Measurements from ENCODE around the gene ACTL6B. TPM values are rescaled to one million over a fixed set of nuclear protein-coding genes. Genes with fewer than 3 reads are reported as not detected.

Gene ACTL6B
- total RNA-seq, 4 donors from 2014 or later = not detected

GRCh38 chr7:100677308-100678267 lies 21.3 kb upstream of the ACTL6B start:
- intact Hi-C loops (cut with DNase I; ENCODE audit: low total_unique reads) = no loop called here
- WGBS, 2 donors = 87 to 94% methylated on average over 29 to 36 of the region's 36 CpGs
- no peak overlapping the region for H3K4me3 ChIP-seq (ENCODE audit: low read depth, poor library complexity, severe bottlenecking)
- TF ChIP-seq CTCF (IDR thresholded peaks at IDR 0.05) (no peak), POLR2A (IDR thresholded peaks at IDR 0.05) (no peak)
- DNase-seq (ENCODE audit: low spot score in 2 of 2) = no peak

GRCh38 chr7:100676501-100677306 lies 20.5 kb upstream of the ACTL6B start:
- 75 to 79% methylated on average over 19 to 23 of the region's 23 CpGs for WGBS, 2 donors
- no peak for DNase-seq (ENCODE audit: low spot score in 2 of 2)
- intact Hi-C loops (cut with DNase I; ENCODE audit: low total_unique reads) = no loop called here
- TF ChIP-seq CTCF (IDR thresholded peaks at IDR 0.05) (no peak), POLR2A (IDR thresholded peaks at IDR 0.05) (no peak)
- no peak overlapping the region for H3K4me3 ChIP-seq (ENCODE audit: low read depth, poor library complexity, severe bottlenecking)

DNA sequence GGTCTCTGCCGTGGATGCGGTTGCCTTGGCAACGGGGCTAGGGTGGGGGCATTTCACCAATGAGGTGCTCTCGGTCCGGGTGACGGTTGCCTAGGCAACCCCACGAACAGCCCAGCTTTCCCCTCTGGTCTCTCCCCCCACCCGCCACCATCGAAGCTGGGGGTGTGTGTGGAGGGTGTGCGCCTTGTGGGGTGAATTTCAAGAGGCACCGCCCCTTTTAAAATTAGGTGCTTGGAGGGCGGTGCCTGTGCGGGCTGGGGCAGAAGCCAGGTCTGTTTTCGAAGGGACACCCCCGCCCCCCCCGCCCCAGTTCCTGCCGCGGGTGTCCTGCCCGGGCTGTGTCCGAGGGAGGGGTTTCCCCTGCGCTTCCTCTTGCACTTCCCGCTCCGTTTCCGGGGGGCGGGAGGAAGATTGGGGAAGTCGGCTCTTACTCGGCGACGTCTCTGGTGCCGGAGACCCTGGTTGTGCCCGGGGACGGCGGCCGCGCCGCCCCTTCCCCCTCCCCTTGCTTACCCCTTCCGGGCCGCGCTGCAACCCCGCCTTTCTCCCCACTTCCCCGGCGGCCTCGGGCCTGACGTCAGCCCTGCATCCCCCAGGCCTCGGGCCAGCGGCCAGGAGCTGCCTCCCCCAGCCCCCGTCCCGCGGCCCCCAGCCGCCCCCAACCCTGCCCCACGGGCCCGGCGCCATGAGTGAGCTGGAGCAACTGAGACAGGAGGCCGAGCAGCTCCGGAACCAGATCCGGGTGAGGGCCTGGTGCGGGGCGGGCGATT lies 19.5 kb upstream of the ACTL6B start:
- intact Hi-C loops (cut with DNase I; ENCODE audit: low total_unique reads) = no loop called here
- peak overlapping the region; percentile 86 for H3K4me3 ChIP-seq (ENCODE audit: low read depth, poor library complexity, severe bottlenecking)
- DNase-seq (ENCODE audit: low spot score in 2 of 2) = peak; percentile 83 to 97
- 0 to 1% methylated on average over 11 to 26 of the region's 59 CpGs for WGBS, 2 donors
- no peak for TF ChIP-seq POLR2A (IDR thresholded peaks at IDR 0.05)
- no peak for TF ChIP-seq CTCF (IDR thresholded peaks at IDR 0.05)

- intact Hi-C loops (cut with DNase I; ENCODE audit: low total_unique reads) = no loop called here
- DNase-seq (ENCODE audit: low spot score in 2 of 2) = no peak
- H3K4me3 ChIP-seq (ENCODE audit: low read depth, poor library complexity, severe bottlenecking) = peak overlapping the region; percentile 86
- 0% methylated on average over 34 of the region's 46 CpGs; no CpG with 5 or more reads in 1 of the 2 donors for WGBS, 2 donors
- TF ChIP-seq POLR2A (IDR thresholded peaks at IDR 0.05) = no peak
- TF ChIP-seq CTCF (IDR thresholded peaks at IDR 0.05) = no peak
Observed at GRCh38 chr7:100675105-100675451, 18.8 kb upstream of the ACTL6B start.

DNA sequence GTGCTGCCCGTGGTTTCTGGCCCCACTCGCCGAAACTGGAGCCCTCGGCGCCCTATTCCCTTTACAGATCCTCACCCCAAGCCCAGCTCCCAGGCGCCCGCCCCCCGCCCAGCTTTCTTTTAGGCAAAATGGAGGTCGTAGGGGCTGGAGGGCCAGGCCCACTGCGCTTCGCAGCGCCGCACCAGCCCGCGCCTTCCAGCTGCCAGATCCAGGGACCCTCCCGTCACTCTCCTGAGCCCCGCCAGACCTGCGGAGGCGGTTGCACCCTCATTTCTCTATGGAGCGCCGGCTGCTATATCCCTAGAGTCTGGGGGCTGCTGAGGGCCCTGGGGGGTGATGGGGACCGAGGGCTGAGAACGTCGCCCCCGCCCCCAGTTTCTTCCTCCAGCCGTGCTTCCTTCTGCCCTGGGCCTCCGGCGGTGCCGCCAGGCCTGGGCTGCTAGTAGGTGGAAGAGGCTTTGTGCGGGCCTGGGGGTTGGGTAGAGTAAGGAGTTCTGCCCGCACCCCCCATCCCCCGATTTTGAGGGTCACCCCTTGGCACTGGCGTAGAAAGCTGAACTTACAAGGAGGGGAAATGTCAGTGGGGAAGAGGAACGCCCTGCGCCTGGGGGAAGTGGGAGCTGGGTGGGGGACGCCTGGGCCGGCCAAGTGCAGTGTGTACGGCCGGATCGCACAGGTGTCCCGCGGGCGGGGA lies 18.3 kb upstream of the ACTL6B start:
- intact Hi-C loops (cut with DNase I; ENCODE audit: low total_unique reads) = loop anchor here (5.0 kb wide), 1 partner anchor 127 kb away; no protein-coding TSS in a partner anchor
- peak in 1 of 2 donors; percentile 90 for DNase-seq (ENCODE audit: low spot score in 2 of 2)
- no peak for TF ChIP-seq CTCF (IDR thresholded peaks at IDR 0.05)
- TF ChIP-seq POLR2A (IDR thresholded peaks at IDR 0.05) = no peak
- WGBS, 2 donors = 0% methylated on average over 31 to 35 of the region's 43 CpGs
- peak overlapping the region; percentile 86 for H3K4me3 ChIP-seq (ENCODE audit: low read depth, poor library complexity, severe bottlenecking)
